Left lung (tissue), 10 donors: Measurements from ENCODE around the gene EPB41L2. TPM values are rescaled to one million over a fixed set of nuclear protein-coding genes. Genes with fewer than 3 reads are reported as not detected.

Experiments
- ATAC-seq: fragments of 200-7000 bp; cut with Tn5 transposase; one replicate; pipeline ENCODE4 v1.9.1; 2020; ENCODE audit warnings: moderate library complexity
- DNase-seq, 4 donors: peaks; one replicate each; pipeline ENCODE4 v3.0.0-alpha.2; 2013 to 2020
- H3K27ac ChIP-seq, 2 donors: fragments of 200-600 bp; sonication (generic) in 1 of 2; one replicate each; pipeline versions ENCODE4 v1.5.0 to v1.8.0; 2020 to 2021
- H3K27me3 ChIP-seq, 2 donors: fragments of 200-600 bp; sonication (generic) in 1 of 2; one replicate each; pipeline versions ENCODE4 v1.5.0 to v1.8.0; 2020 to 2021
- H3K36me3 ChIP-seq, 2 donors: fragments of 200-600 bp; sonication (generic) in 1 of 2; one replicate each; pipeline versions ENCODE4 v1.5.0 to v1.8.0; 2020 to 2021
- H3K4me1 ChIP-seq, 2 donors: fragments of 200-600 bp; one replicate each; pipeline ENCODE4 v1.8.0; 2021
- H3K4me3 ChIP-seq, 2 donors: fragments of 200-600 bp; sonication (generic) in 1 of 2; one replicate each; pipeline versions ENCODE4 v1.5.0 to v1.8.0; 2020 to 2021; ENCODE audit warnings: mild to moderate bottlenecking in 1 of 2
- H3K9me3 ChIP-seq, 2 donors: fragments of 200-600 bp; sonication (generic) in 1 of 2; one replicate each; pipeline versions ENCODE4 v1.5.0 to v1.8.0; 2020 to 2021
- CTCF ChIP-seq, 2 donors: fragments of 200-600 bp; sonication (generic) in 1 of 2; IDR thresholded peaks; one replicate each; pipeline versions ENCODE4 v1.5.0 to v1.8.0; 2021; ENCODE audit warnings: antibody characterized with exemption in 2 of 2
- intact Hi-C, 2 donors: fragments of 100-400 bp; cut with DNase I; formaldehyde crosslinking; loops; one replicate each; pipeline versions ENCODE4 v1.11.2 to v1.14.2; 2022
- polyA plus RNA-seq, 6 donors: library from polyadenylated mRNA; unstranded; fragments of 120-200 nt; gene quantifications; one replicate each; pipeline ENCODE4 v1.2.1, GENCODE V29; 2013; ENCODE audit not compliant: insufficient read length in 6 of 6
- total RNA-seq, 2 donors: library from RNA; stranded (reverse); fragmentation: NEBNext Ultra II Directional; extraction: Animal tissue kit (Norgen Biotek cat#: 25700); gene quantifications; one replicate each; pipeline ENCODE4 v1.2.1, GENCODE V29; 2021
- donor health status: DM: no; HTN: yes; CAD: no.
- donor health status: DM: no; HTN: no; CAD: no.

Gene EPB41L2
- total and polyA plus RNA-seq, 8 donors: 91.3 to 277 (median 248) TPM

DNA sequence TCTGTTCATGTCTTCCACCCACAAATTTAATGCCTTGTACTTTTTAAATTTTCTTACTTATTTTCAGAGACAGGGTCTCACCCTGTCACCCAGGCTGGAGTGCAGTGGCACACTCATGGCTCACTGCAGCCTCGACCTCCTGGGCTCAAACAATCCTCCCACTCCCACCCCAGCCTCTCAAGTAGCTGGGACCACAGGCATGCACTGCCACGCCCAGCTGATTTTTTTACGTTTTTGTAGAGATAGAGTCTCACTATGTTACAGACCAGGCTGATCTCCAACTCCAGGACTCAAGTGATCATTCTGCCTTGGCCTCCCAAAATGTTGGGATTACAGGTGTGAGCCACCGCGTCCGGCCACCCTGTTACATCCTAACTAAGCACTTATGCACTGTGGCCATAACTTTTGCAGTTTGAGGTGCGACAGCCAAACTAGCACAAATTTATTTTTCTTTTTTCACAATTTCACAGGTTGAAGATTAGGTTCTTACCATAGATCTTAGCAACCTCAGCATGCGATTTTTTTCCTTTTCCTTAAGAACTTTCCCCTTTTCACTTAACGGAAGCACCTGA is 92.1 kb downstream of the EPB41L2 start:
- H3K36me3 ChIP-seq: no peaks in the 10 kb centered on the region
- DNase-seq (no peak), ATAC-seq (no peak)
- H3K27me3 ChIP-seq: no peaks in the 10 kb centered on the region
- H3K9me3 ChIP-seq: no peaks in the 10 kb centered on the region
- peaks cover 5 to 22% of the 10 kb centered on the region in 2 donors for H3K4me1 ChIP-seq
- intact Hi-C loops: no loop called here
- no peak for TF ChIP-seq CTCF (IDR thresholded peaks at IDR 0.05)
- H3K27ac ChIP-seq: no peak overlapping the region
- no peak overlapping the region for H3K4me3 ChIP-seq

GRCh38 chr6:130969791-130970491 is 93.1 kb downstream of the EPB41L2 start:
- H3K27me3 ChIP-seq: no peaks in the 10 kb centered on the region
- peaks cover 5 to 22% of the 10 kb centered on the region in 2 donors for H3K4me1 ChIP-seq
- H3K4me3 ChIP-seq: peak overlapping the region; percentile 17 to 21
- ATAC-seq (peak; percentile 42), DNase-seq (peak in 2 of 4 donors; percentile 86 to 93)
- TF ChIP-seq CTCF (IDR thresholded peaks at IDR 0.05): no peak
- H3K36me3 ChIP-seq: no peaks in the 10 kb centered on the region
- intact Hi-C loops: no loop called here
- no peaks in the 10 kb centered on the region for H3K9me3 ChIP-seq
- peak overlapping the region; percentile 57 to 68 for H3K27ac ChIP-seq

- DNase-seq (no peak), ATAC-seq (no peak)
- intact Hi-C loops: no loop called here
- H3K27me3 ChIP-seq: no peaks in the 10 kb centered on the region
- no peaks in the 10 kb centered on the region for H3K36me3 ChIP-seq
- H3K27ac ChIP-seq: peak overlapping the region; percentile 57 to 68
- H3K9me3 ChIP-seq: no peaks in the 10 kb centered on the region
- peaks cover 5 to 22% of the 10 kb centered on the region in 2 donors for H3K4me1 ChIP-seq
- no peak for TF ChIP-seq CTCF (IDR thresholded peaks at IDR 0.05)
- peak overlapping the region; percentile 17 to 21 for H3K4me3 ChIP-seq
Measured at GRCh38 chr6:130969166-130969565, 93.9 kb downstream of the EPB41L2 start.

GRCh38 chr6:130968476-130968875 is 94.6 kb downstream of the EPB41L2 start:
- TF ChIP-seq CTCF (IDR thresholded peaks at IDR 0.05): no peak
- Histone ChIP-seq H3K27me3 (no peaks in the 10 kb centered on the region), H3K4me3 (no peak overlapping the region), H3K4me1 (peaks cover 8 to 22% of the 10 kb centered on the region in 2 donors), H3K9me3 (no peaks in the 10 kb centered on the region), H3K36me3 (no peaks in the 10 kb centered on the region), H3K27ac (peak overlapping the region; percentile 48 to 68)
- intact Hi-C loops: no loop called here
- no peak for DNase-seq
- ATAC-seq: peak; percentile 9
